22Rv1 (cell line): ENCODE data around the gene C3orf80.

Experiments used
- CTCF ChIP-seq: fragments of 450-650 bp; IDR thresholded peaks from 2 replicates; pipeline ENCODE4 v1.5.1; 2017; ENCODE audit warnings: mild to moderate bottlenecking
- ZFX ChIP-seq: fragments of 450-650 bp; IDR thresholded peaks from 2 replicates; pipeline ENCODE4 v1.6.1; 2017; ENCODE audit warnings: antibody characterized with exemption, borderline replicate concordance

GRCh38 chr3:160221019-160221418 lies 4.2 kb upstream of the C3orf80 start:
- TF ChIP-seq CTCF (no peak), ZFX (no peak)
